ENCODE results near the gene IL17REL. TPM values are rescaled to one million over a fixed set of nuclear protein-coding genes. Genes with fewer than 3 reads are reported as not detected.

Gene IL17REL
- total RNA-seq, 1 donor from 2014 or later = 0.10 TPM

DNA sequence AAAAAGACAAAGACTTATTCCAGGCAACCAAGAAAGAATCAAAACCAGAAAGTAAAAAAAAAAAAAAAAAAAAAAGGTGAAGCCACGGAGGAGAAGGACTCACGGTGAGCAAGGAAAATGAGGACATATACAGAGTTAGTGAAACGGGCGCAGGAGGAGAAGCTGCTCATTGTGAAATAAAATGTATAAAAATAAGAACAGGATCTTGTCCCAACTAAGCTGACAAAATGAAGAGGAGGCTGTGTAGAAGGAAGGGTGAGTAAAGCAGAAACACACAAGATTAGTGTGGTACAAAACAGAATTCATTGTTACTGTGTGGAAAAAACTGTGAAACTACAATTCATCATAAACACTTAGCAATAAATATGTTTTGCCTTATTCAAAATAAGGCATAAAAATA, 7.6 kb downstream of the IL17REL start:
- H3K27ac Mint-ChIP-seq = peak overlapping the region; percentile 16
- H3K9me3 Mint-ChIP-seq = no peaks in the 10 kb centered on the region
- no peak overlapping the region for H3K4me3 Mint-ChIP-seq
- H3K36me3 Mint-ChIP-seq = no peaks in the 10 kb centered on the region
- H3K27me3 Mint-ChIP-seq = peaks cover 27% of the 10 kb centered on the region
- TF ChIP-seq, protein P1, sequence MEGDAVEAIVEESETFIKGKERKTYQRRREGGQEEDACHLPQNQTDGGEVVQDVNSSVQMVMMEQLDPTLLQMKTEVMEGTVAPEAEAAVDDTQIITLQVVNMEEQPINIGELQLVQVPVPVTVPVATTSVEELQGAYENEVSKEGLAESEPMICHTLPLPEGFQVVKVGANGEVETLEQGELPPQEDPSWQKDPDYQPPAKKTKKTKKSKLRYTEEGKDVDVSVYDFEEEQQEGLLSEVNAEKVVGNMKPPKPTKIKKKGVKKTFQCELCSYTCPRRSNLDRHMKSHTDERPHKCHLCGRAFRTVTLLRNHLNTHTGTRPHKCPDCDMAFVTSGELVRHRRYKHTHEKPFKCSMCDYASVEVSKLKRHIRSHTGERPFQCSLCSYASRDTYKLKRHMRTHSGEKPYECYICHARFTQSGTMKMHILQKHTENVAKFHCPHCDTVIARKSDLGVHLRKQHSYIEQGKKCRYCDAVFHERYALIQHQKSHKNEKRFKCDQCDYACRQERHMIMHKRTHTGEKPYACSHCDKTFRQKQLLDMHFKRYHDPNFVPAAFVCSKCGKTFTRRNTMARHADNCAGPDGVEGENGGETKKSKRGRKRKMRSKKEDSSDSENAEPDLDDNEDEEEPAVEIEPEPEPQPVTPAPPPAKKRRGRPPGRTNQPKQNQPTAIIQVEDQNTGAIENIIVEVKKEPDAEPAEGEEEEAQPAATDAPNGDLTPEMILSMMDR (conservative IDR thresholded peaks at IDR 0.05) = no peak
- DNase-seq (ENCODE audit: extremely low spot score, unreplicated experiment) = no peak
- H3K4me1 Mint-ChIP-seq (ENCODE audit: unreplicated experiment) = peaks cover 11% of the 10 kb centered on the region

DNA sequence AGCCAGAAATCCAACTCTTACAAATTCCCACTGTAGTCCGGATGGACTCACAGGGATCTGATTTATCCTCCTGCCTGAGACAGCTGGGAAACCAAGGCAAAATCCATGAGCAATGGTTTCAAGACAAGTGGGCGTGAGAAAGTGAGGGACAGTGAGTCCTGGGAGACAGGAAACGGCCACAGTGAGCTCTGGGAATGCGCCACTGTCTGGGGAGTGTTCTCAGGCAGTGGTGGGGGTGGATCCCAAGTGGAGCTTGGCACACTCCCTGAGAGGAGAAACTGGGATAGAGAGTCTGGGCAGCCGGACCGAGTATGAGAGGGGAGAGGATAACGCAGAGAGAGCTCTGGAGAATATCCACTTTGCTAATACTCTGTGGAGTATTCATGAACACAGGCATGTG, 9.8 kb downstream of the IL17REL start:
- Mint-ChIP-seq H3K9me3 (no peaks in the 10 kb centered on the region), H3K4me1 (ENCODE audit: unreplicated experiment) (peaks cover 14% of the 10 kb centered on the region), H3K36me3 (no peaks in the 10 kb centered on the region), H3K27ac (no peak overlapping the region), H3K4me3 (no peak overlapping the region), H3K27me3 (peaks cover 22% of the 10 kb centered on the region)
- DNase-seq (ENCODE audit: extremely low spot score, unreplicated experiment) = no peak
- TF ChIP-seq, protein P1 (conservative IDR thresholded peaks at IDR 0.05) = no peak

DNA sequence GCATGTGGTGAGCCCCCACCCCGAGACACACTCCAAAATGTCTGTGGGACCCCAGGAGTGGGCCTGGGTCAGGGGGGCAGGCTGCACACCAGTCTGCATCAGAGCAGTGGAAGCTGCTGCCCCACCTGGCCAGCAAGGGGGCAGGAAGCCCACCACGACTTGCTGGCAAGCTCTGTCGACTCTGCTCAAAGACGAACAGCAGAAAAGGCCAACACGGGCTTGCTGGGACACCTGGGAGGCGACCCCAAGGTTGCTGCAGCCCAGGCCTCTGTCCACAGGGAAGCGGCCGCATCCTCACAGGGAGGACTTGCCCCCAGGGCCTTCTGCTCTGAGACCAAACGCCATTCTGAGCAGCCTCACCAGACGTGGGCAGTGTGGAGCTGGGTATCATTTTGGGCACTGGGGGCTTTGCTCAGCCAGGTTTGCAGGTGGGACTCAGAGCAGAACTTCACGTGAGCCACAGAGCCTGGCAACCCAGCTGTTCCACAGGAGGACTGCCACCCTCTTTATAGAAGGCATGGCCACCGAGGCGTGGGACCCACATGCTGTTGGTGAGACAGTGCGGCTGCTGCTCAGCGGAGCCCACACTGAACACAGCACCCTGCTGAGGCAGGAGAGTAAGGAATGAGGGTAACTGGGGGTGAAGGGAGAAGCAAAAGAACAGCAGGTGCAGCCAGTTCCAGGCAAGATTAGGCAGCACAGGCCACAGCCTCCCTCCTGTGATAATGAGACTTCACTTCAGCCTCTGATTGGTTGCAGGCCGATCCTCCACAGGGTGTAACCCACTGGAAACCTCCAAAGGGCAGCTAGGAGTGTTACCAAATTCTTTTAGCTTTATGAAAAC, 11.0 kb downstream of the IL17REL start:
- no peak overlapping the region for H3K27ac Mint-ChIP-seq
- TF ChIP-seq, protein P1 (conservative IDR thresholded peaks at IDR 0.05) = no peak
- DNase-seq (ENCODE audit: extremely low spot score, unreplicated experiment) = no peak
- no peaks in the 10 kb centered on the region for H3K9me3 Mint-ChIP-seq
- no peaks in the 10 kb centered on the region for H3K36me3 Mint-ChIP-seq
- H3K4me1 Mint-ChIP-seq (ENCODE audit: unreplicated experiment) = peaks cover 14% of the 10 kb centered on the region
- H3K27me3 Mint-ChIP-seq = peaks cover 21% of the 10 kb centered on the region
- no peak overlapping the region for H3K4me3 Mint-ChIP-seq

DNA sequence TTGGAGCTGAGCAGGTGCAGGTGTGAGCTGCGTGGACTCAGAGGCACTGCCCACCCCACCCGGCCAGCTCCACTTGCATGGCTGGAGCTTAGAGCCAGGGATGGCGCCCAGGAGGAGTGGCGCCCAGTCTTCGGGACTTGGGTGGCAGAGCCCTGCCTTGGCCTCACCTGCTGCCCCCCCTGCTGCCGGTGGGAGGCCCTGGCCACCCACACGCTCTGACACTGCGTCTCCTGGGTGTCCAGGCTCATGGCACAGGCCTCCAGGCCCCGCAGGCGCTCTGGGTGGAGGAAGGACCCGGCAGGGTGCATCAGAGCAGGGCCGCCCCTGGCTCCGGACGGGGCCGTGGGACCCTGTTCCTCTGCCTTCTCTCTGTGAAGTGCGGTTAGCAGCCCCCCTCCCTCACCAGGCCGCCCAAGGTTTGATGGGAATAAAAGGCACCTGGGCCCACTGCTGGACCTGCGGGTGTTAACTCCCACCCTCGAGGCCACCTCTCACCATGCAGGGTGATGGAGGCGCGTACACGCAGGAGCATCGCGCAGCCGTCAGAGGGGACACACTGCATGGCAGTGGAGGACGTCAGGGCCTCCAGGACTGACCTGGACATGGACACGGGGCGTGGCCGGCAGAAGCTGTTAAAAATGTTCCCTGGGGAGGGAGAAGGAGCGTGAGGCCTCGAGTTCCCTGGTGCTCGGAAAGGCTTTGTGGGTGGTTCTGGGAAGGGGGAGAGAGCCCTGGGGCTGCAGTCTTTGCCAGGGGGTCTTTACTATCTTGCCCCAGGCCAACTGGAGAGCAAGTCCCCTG, 11.8 kb downstream of the IL17REL start:
- Mint-ChIP-seq H3K9me3 (no peaks in the 10 kb centered on the region), H3K4me3 (no peak overlapping the region), H3K4me1 (ENCODE audit: unreplicated experiment) (peaks cover 14% of the 10 kb centered on the region), H3K27ac (no peak overlapping the region), H3K36me3 (no peaks in the 10 kb centered on the region), H3K27me3 (peaks cover 21% of the 10 kb centered on the region)
- DNase-seq (ENCODE audit: extremely low spot score, unreplicated experiment) = no peak
- TF ChIP-seq, protein P1 (conservative IDR thresholded peaks at IDR 0.05) = no peak

DNA sequence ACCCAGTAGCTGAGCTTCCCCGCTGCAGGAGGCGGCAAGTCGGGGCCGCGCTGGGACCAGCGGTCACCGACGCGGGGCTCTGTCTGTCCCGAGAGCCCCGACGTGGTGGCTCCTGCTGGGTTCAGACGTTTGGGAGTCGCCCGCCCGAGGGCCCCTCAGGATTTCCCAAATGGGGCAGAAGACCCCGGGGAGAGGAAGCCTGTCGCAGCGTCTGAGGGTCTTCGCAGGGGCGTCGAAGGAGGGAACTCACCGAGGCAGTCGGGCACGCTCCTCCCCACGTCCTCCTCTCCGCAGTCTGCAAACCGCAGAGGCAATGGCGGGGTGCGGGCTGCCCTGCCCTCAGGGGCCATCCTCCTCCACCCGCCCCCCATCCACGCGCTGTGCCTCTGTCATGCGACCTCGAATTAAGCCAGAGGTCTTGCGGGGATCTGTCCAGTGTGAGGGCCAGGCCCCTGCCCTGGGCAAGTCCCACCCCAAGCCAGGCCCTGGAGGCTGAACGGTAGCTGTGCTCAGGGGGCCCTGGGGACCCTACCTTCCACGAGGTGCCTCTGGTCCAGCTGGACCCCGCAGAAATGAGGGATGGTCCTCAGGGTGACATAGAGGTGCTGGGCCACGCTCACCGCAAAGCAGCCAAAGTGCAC, 12.5 kb downstream of the IL17REL start:
- H3K27ac Mint-ChIP-seq = no peak overlapping the region
- H3K4me3 Mint-ChIP-seq = no peak overlapping the region
- no peaks in the 10 kb centered on the region for H3K9me3 Mint-ChIP-seq
- H3K4me1 Mint-ChIP-seq (ENCODE audit: unreplicated experiment) = peaks cover 14% of the 10 kb centered on the region
- TF ChIP-seq, protein P1 (conservative IDR thresholded peaks at IDR 0.05) = no peak
- peaks cover 18% of the 10 kb centered on the region for H3K27me3 Mint-ChIP-seq
- no peaks in the 10 kb centered on the region for H3K36me3 Mint-ChIP-seq
- DNase-seq (ENCODE audit: extremely low spot score, unreplicated experiment) = no peak

Measured in type B pancreatic cell (in vitro differentiated cells).